ENCODE data around the gene SPDYE18.
"Not testable (repeated sequence)": the region's sequence is repeated elsewhere in the genome, so short reads cannot be mapped to it uniquely, and the experiment has no call there.

Gene SPDYE18, protein sequence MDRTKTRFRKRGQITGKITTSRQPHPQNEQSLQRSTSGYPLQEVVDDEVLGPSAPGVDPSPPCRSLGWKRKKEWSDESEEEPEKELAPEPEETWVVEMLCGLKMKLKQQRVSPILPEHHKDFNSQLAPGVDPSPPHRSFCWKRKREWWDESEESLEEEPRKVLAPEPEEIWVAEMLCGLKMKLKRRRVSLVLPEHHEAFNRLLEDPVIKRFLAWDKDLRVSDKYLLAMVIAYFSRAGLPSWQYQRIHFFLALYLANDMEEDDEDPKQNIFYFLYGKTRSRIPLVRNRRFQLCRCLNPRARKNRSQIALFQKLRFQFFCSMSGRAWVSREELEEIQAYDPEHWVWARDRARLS
- total RNA-seq = 0 to 0.32 (median 0.12) reads per million in 18 experiments

- DNase-seq = not testable (repeated sequence)
Measured at GRCh38 chr7:77062557-77062956, at the start of gene SPDYE18. Gene SPDYE18, minus strand, starts transcription at chr7:77062558. Its CDS starts 2,046 bp downstream, at chr7:77060512.

GRCh38 chr7:77108362-77108761, 46.0 kb upstream of the SPDYE18 start:
- not testable (repeated sequence) for DNase-seq

- DNase-seq = not testable (repeated sequence)
Measured at GRCh38 chr7:77107659-77108058, 45.3 kb upstream of the SPDYE18 start.

DNA sequence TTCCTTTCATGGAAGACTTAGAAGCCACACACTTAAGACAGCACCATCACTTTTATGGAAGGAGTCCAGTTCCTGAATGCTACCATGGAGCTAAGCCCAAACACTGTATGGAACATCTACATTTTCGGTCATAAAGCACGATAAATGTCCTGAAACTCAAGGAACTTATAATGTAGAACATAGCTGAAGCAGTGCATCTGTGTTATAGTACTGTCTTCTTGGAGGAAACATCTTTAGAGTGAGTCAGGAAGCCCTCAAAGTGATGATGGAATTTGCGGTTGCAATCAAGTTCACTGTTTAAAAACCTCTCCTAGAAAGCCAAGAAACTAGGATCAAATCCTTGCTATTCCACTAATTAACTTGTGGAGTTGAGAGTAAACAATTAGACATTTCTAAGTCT, 43.5 kb upstream of the SPDYE18 start:
- not testable (repeated sequence) for DNase-seq

DNA sequence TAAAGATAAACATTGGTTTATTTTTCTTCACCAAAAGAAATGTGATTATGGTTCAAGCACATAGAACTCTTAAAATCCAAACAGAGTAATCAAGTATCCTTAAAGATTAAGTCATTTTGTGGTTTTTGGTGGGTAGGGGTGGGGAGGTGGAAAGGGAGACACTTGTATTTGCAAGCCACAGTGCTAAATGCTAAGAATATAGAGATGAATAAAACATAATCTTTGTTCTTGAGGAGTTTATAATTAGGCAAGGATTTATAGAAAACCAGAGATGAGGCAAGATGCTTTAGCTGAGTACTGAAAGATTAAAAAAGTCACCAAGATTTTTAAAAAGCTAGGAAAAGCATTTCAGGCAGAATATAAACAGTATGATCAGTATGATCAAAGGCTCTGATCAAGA, 40.3 kb upstream of the SPDYE18 start:
- not testable (repeated sequence) for DNase-seq

DNA sequence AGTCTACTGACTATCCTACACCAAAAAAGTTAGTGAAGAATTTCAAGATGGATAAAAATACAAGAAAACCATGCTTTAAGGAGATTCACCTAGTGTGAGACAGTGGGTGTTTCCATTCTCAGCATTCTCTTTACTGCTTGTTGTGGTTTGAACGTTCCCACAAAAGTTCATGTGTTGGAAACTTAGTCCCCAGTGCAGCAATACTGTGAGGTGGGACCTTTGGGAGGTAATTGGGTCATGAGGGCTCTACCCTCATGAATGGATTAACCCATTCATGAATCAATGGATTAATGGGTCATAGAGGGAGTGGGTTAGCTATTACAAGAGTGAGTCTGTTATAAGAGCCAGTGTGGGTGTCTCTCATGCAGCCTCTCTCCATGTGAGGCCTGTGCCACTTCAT, 38.8 kb upstream of the SPDYE18 start:
- DNase-seq = not testable (repeated sequence)

DNA sequence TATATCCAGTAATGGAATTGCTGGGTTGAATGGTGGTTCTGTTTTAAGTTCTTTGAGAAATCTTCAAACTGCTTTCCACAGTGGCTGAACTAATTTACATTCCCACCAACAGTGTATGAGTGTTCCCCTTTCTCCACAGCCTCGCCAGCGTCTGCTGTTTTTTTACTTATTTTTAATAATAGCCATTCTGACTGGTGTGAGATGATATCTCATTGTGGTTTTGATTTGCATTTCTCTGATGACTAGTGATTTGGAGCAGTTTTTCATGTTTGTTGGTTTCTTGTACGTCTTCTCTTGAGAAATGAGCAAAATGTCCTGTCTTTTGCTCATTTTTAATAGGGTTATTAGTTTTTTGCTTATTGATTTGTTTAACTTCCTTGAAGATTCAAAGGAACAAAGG, 38.1 kb upstream of the SPDYE18 start:
- DNase-seq = not testable (repeated sequence)

- not testable (repeated sequence) for DNase-seq
Measured at GRCh38 chr7:77092301-77092700, 29.9 kb upstream of the SPDYE18 start.

DNA sequence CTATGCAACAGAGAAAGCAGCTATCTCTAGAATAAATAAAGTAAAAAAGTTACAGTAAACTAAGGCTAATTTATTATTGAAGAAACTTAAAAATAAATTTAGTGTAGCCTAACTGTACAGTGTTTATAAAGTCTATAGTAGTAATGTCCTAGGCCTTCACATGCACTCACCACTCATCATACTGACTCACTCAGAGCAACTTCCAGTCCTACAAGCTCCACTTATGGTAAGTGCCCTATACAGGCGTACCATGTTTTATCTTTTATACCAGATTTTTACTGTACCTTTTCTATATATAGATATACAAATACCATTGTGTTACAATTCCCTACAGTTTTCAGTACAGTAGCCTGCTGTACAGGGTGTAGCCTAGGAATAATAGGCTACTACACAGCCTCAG, 19.8 kb upstream of the SPDYE18 start:
- DNase-seq = not testable (repeated sequence)

GRCh38 chr7:77080236-77080635, 17.9 kb upstream of the SPDYE18 start:
- not testable (repeated sequence) for DNase-seq

DNA sequence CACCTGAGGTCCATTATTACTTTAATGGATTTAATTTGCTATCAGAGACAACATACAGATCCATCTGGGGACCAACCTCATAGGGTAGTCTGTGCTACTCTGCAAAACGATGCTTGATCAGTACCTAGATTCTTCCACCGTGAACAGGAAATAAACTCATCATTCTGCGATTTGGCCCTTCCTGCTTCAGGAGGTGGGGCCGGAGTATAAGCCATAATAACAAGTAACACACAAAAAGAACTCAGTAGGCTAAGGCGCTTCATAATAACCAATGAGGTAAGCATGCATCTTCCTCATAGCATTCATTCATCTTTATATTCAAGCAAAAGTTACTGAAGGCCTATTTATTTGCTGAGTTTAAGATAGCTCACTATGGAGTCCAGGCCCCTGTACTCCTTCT, 17.3 kb upstream of the SPDYE18 start:
- not testable (repeated sequence) for DNase-seq

GRCh38 chr7:77079112-77079511, 16.8 kb upstream of the SPDYE18 start:
- DNase-seq = not testable (repeated sequence)

GRCh38 chr7:77077060-77077459, 14.7 kb upstream of the SPDYE18 start:
- not testable (repeated sequence) for DNase-seq

DNA sequence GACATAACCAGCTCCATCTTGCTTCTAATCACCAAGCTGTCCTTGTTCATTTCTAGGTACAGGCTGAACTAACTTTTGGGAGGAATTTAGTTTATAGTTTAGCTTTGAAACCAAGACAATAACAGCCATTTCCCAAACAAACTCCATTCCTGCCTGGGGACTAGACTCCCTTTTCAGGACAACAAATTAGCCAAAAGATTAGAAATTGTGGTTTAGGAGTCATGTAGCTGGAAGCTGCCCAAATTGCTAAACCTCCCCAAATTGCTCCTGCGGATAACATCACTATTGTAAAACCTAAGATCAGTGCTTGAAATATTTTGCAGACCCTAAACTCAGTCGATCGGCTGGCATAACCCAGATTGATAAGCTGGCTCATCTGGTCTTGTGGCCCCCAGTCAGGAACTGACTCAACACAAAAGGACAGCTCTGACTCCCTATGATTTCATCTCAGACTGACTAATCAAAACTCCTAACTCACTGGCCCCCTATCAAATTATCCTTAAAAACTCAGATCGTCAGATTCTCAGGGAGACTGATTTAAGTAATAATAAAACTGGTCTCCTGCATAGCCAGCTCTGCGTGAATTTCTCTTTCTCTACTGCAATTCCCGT, 12.5 kb upstream of the SPDYE18 start:
- DNase-seq = not testable (repeated sequence)

DNA sequence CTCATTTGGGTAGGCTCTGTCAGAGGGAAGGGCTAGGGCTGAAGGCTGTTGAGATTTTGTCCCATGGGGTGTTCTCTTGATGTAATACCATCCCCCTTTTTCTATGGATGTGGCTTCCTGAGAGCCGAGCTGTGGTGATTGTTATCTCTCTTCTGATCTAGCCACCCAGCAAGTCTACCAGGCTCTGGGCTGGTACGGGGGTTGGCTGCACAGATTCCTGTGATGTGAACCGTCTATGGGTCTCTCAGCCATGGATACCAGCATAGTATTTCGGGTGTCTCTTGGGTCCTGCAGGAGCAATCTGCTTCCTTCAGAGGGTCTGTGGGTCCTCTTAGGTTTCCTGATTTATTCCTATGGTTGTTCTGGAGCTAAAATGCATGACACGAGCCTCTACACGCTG, 8.8 kb upstream of the SPDYE18 start:
- DNase-seq = not testable (repeated sequence)

DNA sequence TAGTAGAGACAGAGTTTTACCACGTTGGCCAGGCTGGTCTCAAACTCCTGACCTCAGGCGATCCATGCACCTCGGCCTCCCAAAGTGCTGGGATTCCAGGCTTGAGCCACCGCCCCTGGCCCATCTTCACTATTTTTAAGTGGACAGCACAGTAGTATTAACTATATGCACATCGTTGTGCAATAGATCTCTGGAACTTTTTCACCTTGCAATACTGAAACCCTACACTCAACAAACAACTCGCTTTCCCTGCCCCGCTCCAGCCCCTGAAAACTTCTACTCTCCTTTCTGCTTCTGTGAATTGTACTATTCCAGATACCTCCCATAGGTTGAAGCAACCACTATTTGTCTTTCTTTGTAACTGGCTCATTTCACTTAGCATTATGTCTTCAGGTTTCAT, 3.5 kb upstream of the SPDYE18 start:
- not testable (repeated sequence) for DNase-seq

DNA sequence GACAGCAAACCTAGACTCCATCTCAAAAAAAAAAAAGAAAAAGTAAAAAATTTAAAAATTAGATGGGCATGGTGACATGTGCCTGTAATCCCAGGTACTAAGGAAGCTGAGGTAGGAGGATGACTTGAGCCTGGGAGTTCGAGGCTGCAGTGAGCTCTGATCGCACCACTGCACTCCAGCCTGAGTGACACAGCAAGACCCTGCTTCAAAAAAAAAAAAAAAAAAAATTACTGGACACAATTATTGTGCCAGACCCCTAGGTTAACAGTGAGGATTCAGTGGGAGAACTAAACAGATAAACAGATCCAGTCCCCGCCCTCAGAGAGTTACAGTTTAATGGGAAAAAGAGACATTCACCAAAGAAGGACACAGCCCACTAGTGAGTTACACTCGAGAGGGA, 1.4 kb upstream of the SPDYE18 start:
- not testable (repeated sequence) for DNase-seq

GRCh38 chr7:77032261-77032660, 30.1 kb downstream of the SPDYE18 start, which contains the start of gene SPDYE17:
Gene SPDYE17, minus strand, starts transcription at chr7:77032361. Its CDS starts 1,791 bp downstream, at chr7:77030570.
- not testable (repeated sequence) for DNase-seq

GRCh38 chr7:77026349-77026748, 36.0 kb downstream of the SPDYE18 start:
- DNase-seq = not testable (repeated sequence)

DNA sequence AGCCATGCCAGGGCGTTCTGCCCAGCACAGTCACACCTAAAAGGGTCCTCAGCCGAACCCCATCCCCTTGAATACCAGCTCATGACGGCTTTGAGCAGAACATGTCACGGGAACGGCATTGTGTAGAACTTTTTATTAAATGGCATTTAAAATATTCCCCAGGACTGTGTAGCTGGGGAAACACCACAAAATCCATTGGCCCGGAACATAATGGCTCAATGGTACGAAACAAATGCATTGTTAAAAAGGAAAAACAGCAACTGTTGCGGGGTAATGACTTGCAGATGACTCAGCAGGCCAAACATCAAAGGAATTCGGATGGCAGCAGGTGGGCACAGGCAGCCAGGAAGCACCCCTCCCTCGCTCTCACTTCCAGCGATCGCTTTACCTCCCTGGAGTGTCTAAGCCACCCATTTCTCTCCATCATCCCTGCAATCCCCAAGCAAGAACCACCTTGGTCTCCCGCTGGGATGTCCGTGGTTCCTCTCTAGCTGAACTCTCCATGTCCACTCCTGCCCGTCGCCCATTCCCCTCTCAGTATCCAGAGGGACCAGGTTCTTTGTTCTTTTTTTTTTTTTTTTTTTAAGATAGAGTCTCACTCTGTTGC, 52.2 kb downstream of the SPDYE18 start:
- DNase-seq = not testable (repeated sequence)

DNA sequence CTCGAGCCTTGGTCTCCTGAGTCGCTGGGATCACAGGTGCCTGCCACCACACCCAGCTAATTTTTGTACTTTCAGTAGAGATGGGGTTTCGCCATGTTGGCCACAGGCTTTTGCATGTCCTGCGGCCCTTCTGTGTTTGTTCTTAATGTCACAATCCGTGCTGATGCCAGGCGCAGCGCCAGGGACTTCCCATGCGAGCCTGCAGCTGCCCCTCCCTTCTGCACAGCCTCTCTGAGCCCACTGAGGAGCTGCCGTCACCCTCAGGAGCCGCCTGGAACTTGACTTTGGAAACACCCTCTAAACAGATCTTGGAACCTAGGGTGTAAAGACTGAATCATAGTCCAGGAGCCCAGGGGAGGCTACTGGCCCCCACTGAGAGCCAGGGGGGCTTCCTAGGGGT, 54.4 kb downstream of the SPDYE18 start:
- not testable (repeated sequence) for DNase-seq

GRCh38 chr7:77006127-77007110, 55.9 kb downstream of the SPDYE18 start:
- DNase-seq = not testable (repeated sequence)
